22Rv1 (cell line): Measurements from ENCODE around the gene TYROBP.

Source experiments
- ZFX ChIP-seq: fragments of 450-650 bp; IDR thresholded peaks from 2 replicates; pipeline ENCODE4 v1.6.1; 2017; ENCODE audit warnings: antibody characterized with exemption, borderline replicate concordance
- TF ChIP-seq, protein P1 (sequence below): fragments of 450-650 bp; IDR thresholded peaks from 2 replicates; pipeline ENCODE4 v1.5.1; 2017; ENCODE audit warnings: mild to moderate bottlenecking

DNA sequence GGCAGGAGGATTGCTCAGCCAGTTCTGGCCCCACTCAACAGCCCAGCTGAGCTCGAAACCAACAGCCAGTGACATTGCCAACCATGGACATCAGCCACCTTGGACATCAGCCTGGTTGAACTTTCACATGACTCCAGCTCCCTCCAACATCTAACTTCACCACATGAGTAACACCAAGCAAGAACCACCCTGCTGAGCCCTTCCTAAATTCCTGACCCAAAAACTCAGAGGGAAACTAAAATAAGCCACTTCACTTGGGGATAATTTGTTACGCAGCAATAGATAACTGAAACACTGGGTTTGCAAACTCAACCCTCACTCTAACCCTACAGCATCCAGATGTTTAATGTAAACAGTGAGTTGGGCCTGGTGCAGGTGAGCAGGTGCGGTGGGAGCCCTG, 17.4 kb upstream of the TYROBP start:
- TF ChIP-seq, protein P1, sequence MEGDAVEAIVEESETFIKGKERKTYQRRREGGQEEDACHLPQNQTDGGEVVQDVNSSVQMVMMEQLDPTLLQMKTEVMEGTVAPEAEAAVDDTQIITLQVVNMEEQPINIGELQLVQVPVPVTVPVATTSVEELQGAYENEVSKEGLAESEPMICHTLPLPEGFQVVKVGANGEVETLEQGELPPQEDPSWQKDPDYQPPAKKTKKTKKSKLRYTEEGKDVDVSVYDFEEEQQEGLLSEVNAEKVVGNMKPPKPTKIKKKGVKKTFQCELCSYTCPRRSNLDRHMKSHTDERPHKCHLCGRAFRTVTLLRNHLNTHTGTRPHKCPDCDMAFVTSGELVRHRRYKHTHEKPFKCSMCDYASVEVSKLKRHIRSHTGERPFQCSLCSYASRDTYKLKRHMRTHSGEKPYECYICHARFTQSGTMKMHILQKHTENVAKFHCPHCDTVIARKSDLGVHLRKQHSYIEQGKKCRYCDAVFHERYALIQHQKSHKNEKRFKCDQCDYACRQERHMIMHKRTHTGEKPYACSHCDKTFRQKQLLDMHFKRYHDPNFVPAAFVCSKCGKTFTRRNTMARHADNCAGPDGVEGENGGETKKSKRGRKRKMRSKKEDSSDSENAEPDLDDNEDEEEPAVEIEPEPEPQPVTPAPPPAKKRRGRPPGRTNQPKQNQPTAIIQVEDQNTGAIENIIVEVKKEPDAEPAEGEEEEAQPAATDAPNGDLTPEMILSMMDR: no peak
- no peak for TF ChIP-seq ZFX
